Activated naive CD4-positive, alpha-beta T cell (primary cell): ENCODE measurements around the gene TSEN15.

Source experiments
- DNase-seq, 4 experiments: peaks; one replicate each; lab custom pipeline; 2025; lab: John Stamatoyannopoulos, UW

The TSEN15 gene

GRCh38 chr1:184101571-184101970, 50.0 kb downstream of the TSEN15 start:
- DNase-seq: no peak

DNA sequence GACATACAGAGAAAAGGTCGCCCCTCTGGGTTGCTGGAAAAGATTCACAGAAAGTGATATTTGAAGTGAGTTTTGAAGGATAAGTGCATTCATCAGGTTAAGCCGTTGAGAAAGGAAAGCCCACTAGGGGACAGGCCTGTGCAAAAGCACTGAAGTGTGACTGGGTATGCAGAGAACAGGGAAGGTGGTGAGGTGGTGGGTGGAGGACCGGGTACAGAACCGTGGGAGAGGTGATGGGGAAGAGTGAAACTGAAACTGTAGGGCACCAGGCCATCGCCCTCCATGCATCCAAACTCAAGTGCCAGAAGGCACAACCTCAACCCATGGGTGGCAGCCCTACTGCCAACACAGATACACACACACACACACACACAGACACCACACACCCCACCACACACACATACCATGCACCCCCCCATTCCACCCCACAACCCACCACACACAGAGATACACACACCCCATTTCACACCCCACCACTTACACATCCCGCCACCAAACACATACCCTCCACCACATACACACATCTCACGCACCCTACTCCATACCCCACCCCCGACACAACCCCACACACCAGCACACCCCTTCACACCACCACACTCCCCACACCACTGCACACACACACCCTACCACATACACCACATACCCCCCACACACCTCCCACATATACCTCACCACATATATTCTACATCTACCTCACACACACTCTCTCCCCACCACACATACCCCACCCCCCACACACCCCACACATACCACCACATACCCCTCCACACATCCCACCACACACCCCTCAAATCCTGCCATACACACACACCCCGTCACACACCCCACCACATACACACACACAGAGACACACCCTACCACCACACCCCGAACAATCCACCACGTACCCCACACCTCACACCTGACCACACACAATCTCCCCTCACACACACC, 59.0 kb downstream of the TSEN15 start:
- DNase-seq: no peak

DNA sequence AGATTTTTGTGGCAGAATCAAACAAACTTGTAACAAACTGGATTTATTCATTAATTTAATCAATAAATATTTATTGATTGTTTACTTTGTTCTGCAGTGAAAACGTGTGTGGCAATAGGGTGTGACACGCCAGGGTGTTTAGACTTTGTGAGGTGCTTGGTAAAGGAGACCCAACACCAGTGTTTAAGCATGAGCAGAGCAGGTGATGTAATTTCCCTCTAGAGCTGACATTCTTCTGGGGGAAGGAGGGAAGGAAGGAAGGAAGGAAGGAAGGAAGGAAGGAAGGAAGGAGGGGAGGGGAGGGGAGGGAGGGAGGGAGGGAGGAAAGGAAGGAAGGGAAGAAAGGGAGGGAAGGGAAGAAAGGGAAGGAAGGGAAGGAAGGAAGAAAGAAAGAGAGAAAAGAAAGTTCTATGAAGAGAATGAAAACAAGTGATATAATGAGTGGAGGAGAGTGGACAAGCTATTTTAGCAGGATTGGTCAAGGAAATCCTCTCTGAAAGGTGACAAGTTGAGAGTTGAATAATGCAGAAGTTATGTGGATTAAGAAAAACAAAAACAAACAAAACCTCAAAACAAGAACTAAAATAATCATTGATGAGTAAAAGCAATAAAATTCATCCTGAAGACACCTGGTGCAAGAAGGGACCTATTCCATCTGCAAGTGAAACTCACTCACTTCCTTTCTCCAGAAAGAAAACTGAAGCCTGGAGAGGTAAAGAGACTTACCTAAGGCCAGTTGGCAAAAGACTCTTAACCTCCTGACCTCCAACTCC, 60.8 kb downstream of the TSEN15 start:
- no peak for DNase-seq

DNA sequence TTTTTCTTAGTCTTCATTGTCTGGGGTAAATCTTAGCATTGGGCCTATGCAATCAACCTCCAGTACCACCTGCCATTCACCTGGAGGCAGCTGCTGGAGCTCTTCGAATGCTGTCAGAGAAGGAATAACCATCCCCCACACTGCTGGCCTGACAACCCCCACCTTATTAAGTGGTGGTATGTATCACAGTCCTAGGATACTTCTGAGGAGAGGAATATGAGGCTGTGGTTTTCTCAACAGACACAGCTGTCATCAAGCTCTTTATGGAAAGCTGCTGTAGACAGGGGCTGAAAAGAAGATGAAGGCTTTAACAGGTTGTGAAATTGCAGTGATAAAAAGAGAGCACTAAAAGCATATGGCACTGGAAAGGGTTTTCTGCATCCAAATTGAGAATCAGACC, 61.7 kb downstream of the TSEN15 start:
- DNase-seq: no peak

DNA sequence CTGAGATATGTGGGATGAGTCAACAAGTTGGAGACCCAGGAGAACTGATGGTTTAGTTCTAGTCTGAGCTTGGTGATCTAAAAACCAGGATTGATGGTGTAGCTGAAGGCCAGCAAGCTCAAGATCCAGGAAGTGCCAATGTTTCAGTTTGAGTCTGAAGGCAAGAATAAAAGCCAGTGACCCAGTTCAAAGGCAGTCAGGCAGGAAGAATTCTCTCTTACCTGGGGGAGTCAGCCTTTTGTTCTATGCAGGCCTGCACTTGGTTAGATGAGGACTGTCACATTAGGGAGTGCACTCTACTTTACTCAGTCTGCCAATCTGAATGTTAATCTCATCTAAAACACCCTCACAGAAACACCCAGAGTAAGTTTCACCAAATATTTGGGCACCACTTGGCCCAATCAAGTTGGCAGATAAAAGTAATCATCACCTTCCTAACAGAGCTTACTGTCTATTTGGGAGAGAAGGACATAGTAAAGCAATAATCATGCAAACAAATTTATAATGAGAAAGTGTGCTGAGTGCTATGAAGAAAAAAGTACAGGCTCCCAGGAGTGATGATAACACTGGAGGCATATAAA, 63.4 kb downstream of the TSEN15 start:
- no peak for DNase-seq

DNA sequence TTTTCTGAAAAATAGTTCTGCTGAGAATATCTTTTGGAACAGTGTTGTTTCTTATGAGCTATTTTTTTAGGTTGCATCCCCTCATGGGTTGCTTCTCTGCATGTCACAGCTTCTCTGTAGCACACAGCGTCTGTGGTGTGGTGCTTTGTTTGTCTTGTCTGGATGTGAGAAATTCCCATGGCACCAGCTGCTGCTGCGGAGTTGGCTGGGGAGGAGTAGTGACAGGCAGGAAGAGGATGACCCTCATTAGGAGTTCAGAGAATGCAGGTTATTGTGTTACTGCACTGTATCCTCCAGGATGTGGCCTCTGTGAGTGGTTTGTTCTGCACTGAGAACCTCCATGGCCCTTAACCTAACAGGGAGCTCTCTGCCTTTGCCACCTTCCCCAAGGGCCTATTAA, 64.8 kb downstream of the TSEN15 start:
- no peak for DNase-seq

- no peak for DNase-seq
These were observed 66.5 kb downstream of the TSEN15 start for GRCh38 chr1:184118046-184118445.
